HepG2 (cell line): ENCODE data around the gene TMPO. TPM values are rescaled to one million over a fixed set of nuclear protein-coding genes. Genes with fewer than 3 reads are reported as not detected.

Experiments used
- AHR ChIP-seq: IDR thresholded peaks from 2 replicates; pipeline ENCODE4 v1.6.1; 2018; ENCODE audit warnings: missing genetic modification reagents, missing compliant biosample characterization
- ASH2L ChIP-seq: fragments of 300-600, 200-600 bp; sonication (generic); IDR thresholded peaks from 2 replicates; pipeline ENCODE4 v1.7.0; 2017; ENCODE audit warnings: low read depth, mild to moderate bottlenecking, moderate library complexity, mixed read lengths, low read length; ENCODE audit not compliant: insufficient read length
- CSRNP1 ChIP-seq: sonication (generic); formaldehyde crosslinking; IDR thresholded peaks from 2 replicates; pipeline ENCODE4 v1.8.1; 2023; ENCODE audit warnings: mild to moderate bottlenecking, missing genetic modification reagents
- DNMT1 ChIP-seq: sonication (generic); formaldehyde crosslinking; IDR thresholded peaks from 2 replicates; pipeline ENCODE4 v1.5.1; 2020; ENCODE audit warnings: mild to moderate bottlenecking, missing genetic modification reagents
- EEA1 ChIP-seq: sonication (generic); formaldehyde crosslinking; IDR thresholded peaks from 2 replicates; pipeline ENCODE4 v1.5.1; 2020; ENCODE audit warnings: mild to moderate bottlenecking, missing genetic modification reagents, borderline replicate concordance
- HMG20A ChIP-seq: IDR thresholded peaks from 2 replicates; pipeline ENCODE4 v1.6.1; 2016; ENCODE audit warnings: borderline replicate concordance
- HOXA3 ChIP-seq: sonication (generic); formaldehyde crosslinking; IDR thresholded peaks from 2 replicates; pipeline ENCODE4 v1.5.0; 2020; ENCODE audit warnings: missing genetic modification reagents
- MATR3 ChIP-seq: sonication (generic); formaldehyde crosslinking; IDR thresholded peaks from 2 replicates; pipeline ENCODE4 v1.4.0; 2020; ENCODE audit warnings: missing genetic modification reagents
- NCOR1 ChIP-seq: fragments of 200-600 bp; sonication (generic); IDR thresholded peaks from 2 replicates; pipeline ENCODE4 v1.7.0; 2017; ENCODE audit warnings: antibody characterized with exemption, low read length, borderline replicate concordance
- NR2F1 ChIP-seq, 2 experiments: fragments of 450-650 bp in 1 of 2; formaldehyde crosslinking in 1 of 2; IDR thresholded peaks; 2 replicates each; pipeline versions ENCODE4 v1.5.0 to v1.6.1; 2016 to 2020; ENCODE audit warnings: mild to moderate bottlenecking in 1 of 2, missing compliant biosample characterization in 1 of 2, missing genetic modification reagents in 1 of 2, moderate library complexity in 1 of 2
- ONECUT2 ChIP-seq: sonication (generic); formaldehyde crosslinking; IDR thresholded peaks from 2 replicates; pipeline ENCODE4 v1.4.0; 2020; ENCODE audit warnings: missing genetic modification reagents
- RAD21 ChIP-seq: fragments of 450-650 bp; formaldehyde crosslinking; IDR thresholded peaks from 2 replicates; pipeline ENCODE4 v1.5.0; 2020; ENCODE audit warnings: mild to moderate bottlenecking
- RFX5 ChIP-seq: IDR thresholded peaks from 2 replicates; pipeline ENCODE4 v1.6.1; 2011; ENCODE audit warnings: low read depth, low read length, improper control_type of control experiment
- SALL2 ChIP-seq: sonication (generic); formaldehyde crosslinking; IDR thresholded peaks from 2 replicates; pipeline ENCODE4 v1.8.1; 2023; ENCODE audit warnings: mild to moderate bottlenecking, missing genetic modification reagents, inconsistent platforms
- SATB2 ChIP-seq: sonication (generic); formaldehyde crosslinking; IDR thresholded peaks from 2 replicates; pipeline ENCODE4 v1.5.0; 2020; ENCODE audit warnings: missing genetic modification reagents
- SP2 ChIP-seq: sonication (generic); formaldehyde crosslinking; IDR thresholded peaks from 2 replicates; pipeline ENCODE4 v1.5.1; 2020; ENCODE audit warnings: mild to moderate bottlenecking, missing genetic modification reagents
- SSRP1 ChIP-seq: IDR thresholded peaks from 2 replicates; pipeline ENCODE4 v1.6.1; 2016; ENCODE audit warnings: control low read depth
- THAP11 ChIP-seq: IDR thresholded peaks from 2 replicates; pipeline ENCODE4 v1.6.1; 2016; ENCODE audit warnings: missing biosample characterization, missing genetic modification reagents
- ZFP90 ChIP-seq: sonication (generic); formaldehyde crosslinking; IDR thresholded peaks from 2 replicates; pipeline ENCODE4 v1.8.0; 2022; ENCODE audit warnings: missing genetic modification reagents, mild to moderate bottlenecking, inconsistent platforms, borderline replicate concordance
- ZNF577 ChIP-seq: sonication (generic); formaldehyde crosslinking; IDR thresholded peaks from 2 replicates; pipeline ENCODE4 v1.4.0; 2020; ENCODE audit warnings: mild to moderate bottlenecking, low read depth, missing genetic modification reagents, borderline replicate concordance
- polyA plus RNA-seq, 8 experiments: library from polyadenylated mRNA; depleted of rRNA in 3 of 8; stranded (reverse) in 7 of 8; unstranded in 1 of 8; fragments of >200 nt; fragmentation: Illumina TruSeq in 4 of 8; extraction: Trizol in 4 of 8; gene quantifications; 2 replicates each; pipeline versions ENCODE4 v1.2.1 to v1.2.3, GENCODE V29; 2011 to 2016; ENCODE audit warnings: low read depth in 4 of 8, missing spikeins in 1 of 8, mixed read lengths in 1 of 8; ENCODE audit not compliant: insufficient read depth in 1 of 8
- total RNA-seq, 5 experiments: library from RNA; depleted of rRNA; stranded (reverse); fragments of >200 nt; fragmentation: Illumina TruSeq; extraction: Trizol; gene quantifications; 2 replicates each; pipeline ENCODE4 v1.2.3, GENCODE V29; 2016; ENCODE audit warnings: low read depth in 1 of 5
- TF ChIP-seq, protein P1 (sequence below): sonication (generic); formaldehyde crosslinking; IDR thresholded peaks from 2 replicates; pipeline ENCODE4 v1.5.1; 2020; ENCODE audit warnings: mild to moderate bottlenecking, moderate library complexity, missing genetic modification reagents
- TF ChIP-seq, protein P2 (sequence below): sonication (generic); formaldehyde crosslinking; IDR thresholded peaks from 2 replicates; pipeline ENCODE4 v1.4.0; 2020; ENCODE audit warnings: mild to moderate bottlenecking, missing genetic modification reagents
- TF ChIP-seq, protein P3 (sequence below): sonication (generic); formaldehyde crosslinking; IDR thresholded peaks from 2 replicates; pipeline ENCODE4 v1.5.0; 2020; ENCODE audit warnings: missing genetic modification reagents

The TMPO gene
- total and polyA plus RNA-seq, 2 of the 13 experiments (the other 11 are each of a cell fraction or from before 2014, with no cell fraction given) = 24.2 to 167 TPM

GRCh38 chr12:98574110-98574509 lies 58.7 kb downstream of the TMPO start (continued):
- TF ChIP-seq ZNF577 (CRISPR knock-in tag) (no peak), HOXA3 (CRISPR knock-in tag) (no peak), CSRNP1 (CRISPR knock-in tag) (no peak), MATR3 (CRISPR knock-in tag) (no peak), ONECUT2 (CRISPR knock-in tag) (no peak), NCOR1 (peak; percentile 73; the same call in 1 of the 2 replicates), SALL2 (CRISPR knock-in tag) (no peak), SP2 (CRISPR knock-in tag) (no peak), HMG20A (0 out of 2 replicates have a peak, but pooled peaks have one; percentile 21), SSRP1 (no peak), ZFP90 (CRISPR knock-in tag) (no peak), NR2F1 (CRISPR knock-in tag; IDR thresholded peaks at IDR 0.05) (peak in 1 of 2 experiments; percentile 24; a peak in 1 of 4 replicates), SATB2 (CRISPR knock-in tag) (no peak), RFX5 (no peak), DNMT1 (CRISPR knock-in tag) (no peak), AHR (CRISPR knock-in tag) (no peak), THAP11 (no peak), RAD21 (no peak), ASH2L (peak; percentile 36), EEA1 (CRISPR knock-in tag) (no peak)
- TF ChIP-seq, protein P1, sequence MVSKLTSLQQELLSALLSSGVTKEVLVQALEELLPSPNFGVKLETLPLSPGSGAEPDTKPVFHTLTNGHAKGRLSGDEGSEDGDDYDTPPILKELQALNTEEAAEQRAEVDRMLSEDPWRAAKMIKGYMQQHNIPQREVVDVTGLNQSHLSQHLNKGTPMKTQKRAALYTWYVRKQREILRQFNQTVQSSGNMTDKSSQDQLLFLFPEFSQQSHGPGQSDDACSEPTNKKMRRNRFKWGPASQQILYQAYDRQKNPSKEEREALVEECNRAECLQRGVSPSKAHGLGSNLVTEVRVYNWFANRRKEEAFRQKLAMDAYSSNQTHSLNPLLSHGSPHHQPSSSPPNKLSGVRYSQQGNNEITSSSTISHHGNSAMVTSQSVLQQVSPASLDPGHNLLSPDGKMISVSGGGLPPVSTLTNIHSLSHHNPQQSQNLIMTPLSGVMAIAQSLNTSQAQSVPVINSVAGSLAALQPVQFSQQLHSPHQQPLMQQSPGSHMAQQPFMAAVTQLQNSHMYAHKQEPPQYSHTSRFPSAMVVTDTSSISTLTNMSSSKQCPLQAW (CRISPR knock-in tag) = no peak
- TF ChIP-seq, protein P2, sequence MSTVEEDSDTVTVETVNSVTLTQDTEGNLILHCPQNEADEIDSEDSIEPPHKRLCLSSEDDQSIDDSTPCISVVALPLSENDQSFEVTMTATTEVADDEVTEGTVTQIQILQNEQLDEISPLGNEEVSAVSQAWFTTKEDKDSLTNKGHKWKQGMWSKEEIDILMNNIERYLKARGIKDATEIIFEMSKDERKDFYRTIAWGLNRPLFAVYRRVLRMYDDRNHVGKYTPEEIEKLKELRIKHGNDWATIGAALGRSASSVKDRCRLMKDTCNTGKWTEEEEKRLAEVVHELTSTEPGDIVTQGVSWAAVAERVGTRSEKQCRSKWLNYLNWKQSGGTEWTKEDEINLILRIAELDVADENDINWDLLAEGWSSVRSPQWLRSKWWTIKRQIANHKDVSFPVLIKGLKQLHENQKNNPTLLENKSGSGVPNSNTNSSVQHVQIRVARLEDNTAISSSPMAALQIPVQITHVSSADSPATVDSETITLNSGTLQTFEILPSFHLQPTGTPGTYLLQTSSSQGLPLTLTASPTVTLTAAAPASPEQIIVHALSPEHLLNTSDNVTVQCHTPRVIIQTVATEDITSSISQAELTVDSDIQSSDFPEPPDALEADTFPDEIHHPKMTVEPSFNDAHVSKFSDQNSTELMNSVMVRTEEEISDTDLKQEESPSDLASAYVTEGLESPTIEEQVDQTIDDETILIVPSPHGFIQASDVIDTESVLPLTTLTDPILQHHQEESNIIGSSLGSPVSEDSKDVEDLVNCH (CRISPR knock-in tag) = no peak
- TF ChIP-seq, protein P3, sequence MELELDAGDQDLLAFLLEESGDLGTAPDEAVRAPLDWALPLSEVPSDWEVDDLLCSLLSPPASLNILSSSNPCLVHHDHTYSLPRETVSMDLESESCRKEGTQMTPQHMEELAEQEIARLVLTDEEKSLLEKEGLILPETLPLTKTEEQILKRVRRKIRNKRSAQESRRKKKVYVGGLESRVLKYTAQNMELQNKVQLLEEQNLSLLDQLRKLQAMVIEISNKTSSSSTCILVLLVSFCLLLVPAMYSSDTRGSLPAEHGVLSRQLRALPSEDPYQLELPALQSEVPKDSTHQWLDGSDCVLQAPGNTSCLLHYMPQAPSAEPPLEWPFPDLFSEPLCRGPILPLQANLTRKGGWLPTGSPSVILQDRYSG (CRISPR knock-in tag) = no peak
